Fibroblast of mammary gland (primary cell): Measurements from ENCODE around the gene CHRM1.

Source experiments
- DNase-seq: peaks from one replicate; pipeline ENCODE4 v3.0.0-alpha.2; 2010; ENCODE audit warnings: low read depth
- H3K4me3 ChIP-seq: 2 replicates; pipeline ENCODE4 v1.5.1; 2011; ENCODE audit warnings: low read depth, mild to moderate bottlenecking, low read length, moderate library complexity; ENCODE audit not compliant: control insufficient read depth
- CTCF ChIP-seq: conservative IDR thresholded peaks from 2 replicates; pipeline ENCODE4 v1.5.1; 2011; ENCODE audit warnings: low read depth, low read length, inconsistent platforms; ENCODE audit not compliant: control insufficient read depth, insufficient read depth

The CHRM1 gene

DNA sequence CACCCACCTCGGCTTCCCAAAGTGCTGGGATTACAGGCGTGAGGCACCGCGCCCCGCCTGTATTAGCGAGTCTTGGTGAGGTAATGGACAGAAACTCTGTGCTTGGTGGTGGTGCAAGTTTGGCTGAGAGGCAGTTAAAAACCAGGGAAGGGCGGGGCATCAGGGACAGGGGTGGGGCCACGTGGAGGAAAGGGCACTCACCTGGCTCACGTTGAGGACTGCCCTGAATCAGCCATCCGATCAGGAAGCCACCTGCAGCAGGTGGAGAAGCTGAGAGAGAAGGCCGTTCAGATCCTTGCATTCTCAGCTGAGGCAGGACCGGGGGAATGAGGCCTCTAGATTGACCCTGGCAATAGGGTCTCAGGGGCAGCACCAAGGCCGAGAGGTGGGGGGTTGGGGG lies 12.1 kb upstream of the CHRM1 start:
- H3K4me3 ChIP-seq = no peak overlapping the region
- no peak for DNase-seq
- TF ChIP-seq CTCF = no peak

DNA sequence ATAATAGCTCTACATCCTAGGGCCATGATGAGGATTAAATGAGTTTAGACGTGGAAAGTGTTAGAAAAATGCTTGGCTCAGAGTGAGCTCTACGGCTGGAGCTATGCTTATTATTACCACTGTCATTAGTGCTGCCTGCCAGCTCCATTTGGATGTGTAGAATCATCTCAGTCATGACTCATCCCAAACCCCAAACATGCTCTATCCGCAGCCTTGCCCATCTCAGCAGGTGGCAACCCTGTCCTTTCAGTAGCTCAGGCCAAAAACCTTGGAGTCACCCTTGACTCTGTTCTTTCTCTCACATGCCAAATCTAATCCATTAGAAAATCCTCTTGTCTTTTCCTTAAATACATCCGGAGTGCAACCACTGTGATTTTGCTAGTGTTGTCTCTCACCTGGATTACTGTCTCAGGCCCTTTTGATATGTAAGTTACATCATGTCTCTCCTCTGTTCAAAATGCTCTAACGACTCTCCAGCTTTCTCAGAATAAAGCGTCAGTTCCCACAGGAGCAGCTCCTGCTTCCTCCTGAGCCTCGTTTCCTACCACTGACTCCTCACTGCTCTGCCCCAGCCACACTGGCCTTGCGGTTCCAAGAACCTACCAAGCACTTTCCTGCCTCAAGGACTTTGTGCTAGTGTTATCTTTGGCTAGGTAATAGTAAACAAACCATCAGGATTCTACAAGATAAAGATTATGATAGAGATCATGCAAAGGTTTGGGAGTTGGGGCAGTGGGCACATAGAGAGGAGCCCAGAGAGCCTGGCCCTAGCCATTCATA lies 10.5 kb upstream of the CHRM1 start:
- TF ChIP-seq CTCF = no peak
- no peak overlapping the region for H3K4me3 ChIP-seq
- peak; percentile 18 for DNase-seq

- DNase-seq = no peak
- no peak for TF ChIP-seq CTCF
- no peak overlapping the region for H3K4me3 ChIP-seq
These were observed 9.5 kb upstream of the CHRM1 start for GRCh38 chr11:62930666-62931065.

- TF ChIP-seq CTCF = no peak
- H3K4me3 ChIP-seq = no peak overlapping the region
- no peak for DNase-seq
These were observed 9.0 kb upstream of the CHRM1 start for GRCh38 chr11:62930157-62930556.

DNA sequence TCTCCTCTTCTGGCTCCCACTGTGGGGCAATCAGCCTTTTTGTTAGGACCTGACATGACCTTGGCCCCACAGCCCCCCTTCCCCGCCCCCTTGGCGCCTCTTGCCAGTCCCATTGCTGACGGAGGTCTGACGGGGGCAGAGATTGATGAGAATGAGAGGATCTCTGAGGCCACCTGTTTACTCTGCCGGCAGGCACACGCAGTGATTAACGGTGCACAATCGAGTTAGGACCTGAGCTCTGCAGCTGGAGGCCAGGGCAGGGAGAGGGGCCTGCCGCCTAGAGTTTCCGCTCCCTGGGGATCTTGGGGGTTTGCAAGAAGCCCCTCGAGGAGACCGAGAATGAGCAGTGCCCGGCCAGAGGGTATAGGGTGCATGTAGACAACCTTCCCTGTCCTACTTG lies 6.8 kb upstream of the CHRM1 start:
- TF ChIP-seq CTCF = no peak
- no peak overlapping the region for H3K4me3 ChIP-seq

GRCh38 chr11:62926680-62927455 lies 5.7 kb upstream of the CHRM1 start:
- H3K4me3 ChIP-seq = no peak overlapping the region
- no peak for TF ChIP-seq CTCF
- DNase-seq = no peak

More for the DNA sequence above, 6.8 kb upstream of the CHRM1 start:
- no peak for DNase-seq
